Esophagus muscularis mucosa (tissue), 4 donors: ENCODE data around the gene MCF2L2.

Source experiments
- CTCF ChIP-seq, 3 experiments: fragments of 200-600 bp in 2 of 3; fragments of 450-650 bp in 1 of 3; sonication (generic) in 2 of 3; IDR thresholded peaks; one replicate each; pipeline ENCODE4 v1.5.1; 2017 to 2019; ENCODE audit warnings: antibody characterized with exemption in 3 of 3, mild to moderate bottlenecking in 2 of 3, moderate library complexity in 1 of 3
- EP300 ChIP-seq: sonication (generic); formaldehyde crosslinking; IDR thresholded peaks from one replicate; pipeline ENCODE4 v1.6.1; 2017; ENCODE audit warnings: antibody characterized with exemption
- POLR2A ChIP-seq: fragments of 450-650 bp; IDR thresholded peaks from one replicate; pipeline ENCODE4 v1.6.1; 2017; ENCODE audit warnings: antibody characterized with exemption, moderate library complexity, mild to moderate bottlenecking, low read depth
- POLR2AphosphoS5 ChIP-seq, 2 donors: sonication (generic); formaldehyde crosslinking; IDR thresholded peaks; one replicate each; pipeline ENCODE4 v1.6.1; 2017; ENCODE audit warnings: antibody characterized with exemption in 2 of 2

GRCh38 chr3:183218826-183219225 is 209.6 kb downstream of the MCF2L2 start:
- TF ChIP-seq POLR2AphosphoS5 (IDR thresholded peaks at IDR 0.05) (no peak), CTCF (IDR thresholded peaks at IDR 0.05) (no peak), POLR2A (no peak), EP300 (no peak)
